G401.6 (cell line): Measurements from ENCODE around the gene ACAD11.
"Not testable (repeated sequence)": the region's sequence is repeated elsewhere in the genome, so short reads cannot be mapped to it uniquely, and the experiment has no call there.

Source experiments
- FAIRE-seq: peaks from 2 replicates; lab custom pipeline; 2012; peaks lifted over from hg19 to GRCh38; lab: Jason Lieb, UNC

ACAD11 gene

GRCh38 chr3:132645058-132645457 is 14.6 kb downstream of the ACAD11 start:
- FAIRE-seq = no peak

DNA sequence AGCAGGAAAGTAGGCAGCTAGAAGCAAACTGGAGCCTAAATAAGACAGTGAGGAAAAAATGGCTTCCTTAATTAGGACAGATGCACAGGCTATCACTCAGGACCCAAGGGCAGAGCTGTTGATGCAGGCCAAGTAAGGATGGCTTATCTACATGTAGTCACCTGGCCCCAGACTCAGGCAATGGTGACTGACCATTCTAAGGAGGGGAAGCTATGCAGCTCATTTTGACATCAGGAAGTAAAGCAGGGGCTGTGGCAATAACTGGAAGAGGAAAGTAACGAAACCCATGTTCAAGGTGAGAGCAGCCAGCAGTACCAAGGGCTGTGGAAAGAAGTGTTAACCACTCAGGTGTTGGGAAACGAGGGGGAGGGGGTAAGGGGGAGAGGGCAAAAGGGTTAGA is 16.2 kb downstream of the ACAD11 start:
- no peak for FAIRE-seq

DNA sequence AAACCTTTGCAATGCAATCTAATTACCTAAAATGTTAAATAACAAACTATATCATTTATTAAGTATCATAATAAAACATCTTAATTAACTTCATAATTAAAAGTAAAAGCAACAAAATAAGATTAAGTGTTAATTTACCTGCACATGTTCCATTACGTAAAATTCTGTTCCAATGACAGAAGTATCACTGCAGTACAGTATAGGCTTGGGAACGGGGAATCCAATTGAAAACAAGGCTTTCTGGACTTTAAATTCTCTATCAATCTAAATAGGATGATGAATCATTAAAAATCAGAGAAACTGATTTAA is 17.1 kb downstream of the ACAD11 start:
- no peak for FAIRE-seq

DNA sequence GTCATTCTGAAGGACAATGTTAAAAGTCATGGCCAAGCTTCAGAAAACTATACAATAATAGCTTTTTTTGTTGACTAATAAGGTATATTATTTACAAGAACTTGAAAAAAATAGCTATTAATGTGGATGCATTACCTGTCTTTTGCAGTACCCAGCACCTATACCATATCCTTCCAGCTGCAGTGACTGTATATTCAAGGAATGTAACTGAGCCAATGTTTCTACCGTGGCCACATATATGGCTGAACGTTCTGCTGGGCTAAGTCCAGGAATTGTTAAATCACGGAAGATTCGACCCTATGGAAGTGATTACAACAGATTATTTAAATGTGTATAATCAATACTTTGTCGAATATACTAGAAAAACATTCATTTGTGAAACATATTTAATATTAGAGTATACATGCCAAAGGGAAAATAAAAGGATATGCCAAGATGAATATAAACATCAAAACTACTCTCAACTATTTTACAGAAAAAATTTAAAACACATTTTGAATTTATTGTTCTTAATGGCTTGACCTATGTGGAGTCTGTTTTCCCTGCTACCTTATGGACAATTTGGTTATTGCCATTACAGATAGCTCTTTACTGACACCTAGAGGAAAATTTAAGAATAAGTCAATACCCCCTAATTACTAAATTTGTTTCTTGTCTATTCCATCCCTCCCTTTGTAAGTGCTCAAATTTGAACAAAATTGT is 17.6 kb downstream of the ACAD11 start:
- peak; percentile 97 for FAIRE-seq

GRCh38 chr3:132641427-132641826 is 18.2 kb downstream of the ACAD11 start:
- not testable (repeated sequence) for FAIRE-seq

- no peak for FAIRE-seq
Measured at GRCh38 chr3:132638706-132639105, 20.9 kb downstream of the ACAD11 start.

DNA sequence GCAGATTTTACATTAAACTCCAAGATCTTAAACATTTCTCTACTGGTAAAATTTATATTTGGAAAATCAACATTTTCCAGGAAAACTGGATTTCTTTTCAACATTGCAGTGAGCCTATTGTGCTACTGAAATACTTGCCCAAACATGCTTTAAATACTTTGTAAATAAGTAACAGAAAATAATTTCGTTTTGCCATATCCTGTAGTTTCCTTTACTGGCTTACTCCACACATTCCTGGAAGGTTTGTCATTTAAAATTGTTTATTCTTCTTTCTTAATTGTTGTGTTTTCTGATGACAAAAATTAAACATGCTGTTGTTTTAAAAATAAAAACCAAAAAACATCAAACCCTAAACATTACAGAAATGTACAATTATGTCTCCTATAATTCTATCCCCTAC is 22.0 kb downstream of the ACAD11 start:
- FAIRE-seq = peak; percentile 67

GRCh38 chr3:132635052-132635451 is 24.6 kb downstream of the ACAD11 start:
- no peak for FAIRE-seq

DNA sequence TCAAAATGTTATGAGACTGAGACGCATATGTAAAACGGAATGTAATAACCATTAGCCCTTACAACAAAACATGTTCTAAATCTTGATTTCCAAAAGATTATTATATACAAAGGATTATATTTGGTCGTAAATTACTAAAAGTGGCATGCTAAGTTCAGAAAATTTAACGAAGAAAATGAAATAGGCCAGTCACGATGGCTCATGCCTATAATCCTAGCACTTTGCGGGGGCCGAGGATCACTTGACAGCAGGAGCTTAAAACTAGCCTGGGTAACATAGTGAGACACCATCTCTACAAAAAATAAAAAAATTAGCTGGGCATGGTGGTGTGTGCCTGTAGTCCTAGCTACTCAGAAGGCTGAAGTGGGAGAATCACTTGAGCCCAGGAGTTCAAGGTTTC is 29.0 kb downstream of the ACAD11 start:
- FAIRE-seq = no peak

DNA sequence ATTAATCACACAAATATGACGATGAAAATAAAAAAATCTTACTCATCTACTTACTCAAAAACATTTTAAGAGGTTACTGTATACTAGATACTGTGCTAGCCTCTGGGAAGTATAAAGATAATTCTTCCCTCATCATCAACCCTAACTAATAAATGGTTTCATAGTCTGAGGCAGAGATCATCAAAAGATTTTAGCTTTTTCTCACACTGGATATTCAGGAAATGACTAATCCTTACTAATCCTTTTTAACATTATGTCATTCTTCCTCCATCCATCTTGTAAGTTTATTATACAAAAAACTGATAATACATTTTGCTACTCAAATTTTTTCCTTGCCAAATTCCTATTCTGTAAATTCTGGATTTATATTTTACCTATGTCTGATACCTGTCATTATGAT is 29.7 kb downstream of the ACAD11 start:
- no peak for FAIRE-seq

- FAIRE-seq = no peak
Measured at GRCh38 chr3:132628157-132628556, 31.5 kb downstream of the ACAD11 start.

- no peak for FAIRE-seq
Measured at GRCh38 chr3:132626955-132627354, 32.7 kb downstream of the ACAD11 start.

GRCh38 chr3:132625613-132626012 is 34.0 kb downstream of the ACAD11 start:
- no peak for FAIRE-seq

DNA sequence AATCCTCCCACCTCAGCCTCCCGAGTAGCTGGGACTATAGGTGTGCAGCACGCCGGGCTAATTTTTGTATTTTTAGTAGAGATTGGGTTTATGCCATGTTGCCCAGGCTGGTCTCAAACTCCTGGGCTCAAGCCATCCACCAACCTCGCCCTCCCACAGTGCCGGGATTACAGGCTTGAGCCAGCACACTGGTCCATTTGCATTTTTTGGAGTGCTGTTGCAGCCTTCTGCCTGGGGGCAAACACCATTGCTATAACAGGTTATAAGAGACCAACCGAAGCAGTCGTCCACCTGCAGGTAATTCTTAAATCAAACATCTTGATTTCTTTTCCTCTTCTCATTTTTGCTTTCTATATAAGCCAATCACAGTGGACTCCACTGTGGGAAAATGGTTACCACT is 34.8 kb downstream of the ACAD11 start:
- no peak for FAIRE-seq

GRCh38 chr3:132623646-132624045 is 36.0 kb downstream of the ACAD11 start:
- FAIRE-seq = no peak

GRCh38 chr3:132622761-132623160 is 36.8 kb downstream of the ACAD11 start:
- FAIRE-seq = no peak

DNA sequence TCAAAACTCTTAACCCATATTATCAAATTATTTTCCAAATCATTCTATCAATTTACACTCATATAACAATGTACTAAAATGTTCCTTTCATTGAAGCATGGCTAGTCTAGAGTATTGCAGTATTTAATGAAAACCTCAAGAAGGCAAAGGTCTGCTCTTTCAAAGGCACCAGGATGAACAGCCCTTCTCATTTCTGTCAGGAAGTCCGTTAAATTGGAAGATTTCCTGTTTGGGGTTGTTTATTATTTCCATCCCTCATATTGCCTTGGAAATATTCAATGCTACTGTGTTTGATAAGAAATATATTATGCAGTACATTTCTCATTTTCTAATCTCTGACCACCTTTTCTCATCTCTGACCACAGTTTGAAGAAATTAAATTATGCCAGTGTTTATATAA is 37.5 kb downstream of the ACAD11 start:
- FAIRE-seq = no peak

DNA sequence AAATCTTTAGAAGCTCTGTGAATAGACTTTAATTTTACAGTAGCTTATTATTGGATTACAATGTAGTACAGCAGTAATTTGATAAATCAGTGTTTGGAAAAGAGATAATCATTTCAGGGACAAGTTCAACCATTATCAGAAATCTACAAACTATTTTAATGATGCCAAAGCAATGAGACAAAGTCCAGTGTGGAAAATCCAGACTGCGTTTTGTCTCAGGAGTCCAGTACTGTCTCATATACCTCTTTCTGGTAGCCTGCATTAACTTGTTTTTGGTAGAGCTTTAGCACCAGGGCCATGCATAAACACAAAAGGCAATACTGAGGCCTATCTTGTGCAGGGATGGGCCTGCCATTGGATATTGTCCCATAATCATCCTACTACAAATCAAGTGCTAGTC is 42.8 kb downstream of the ACAD11 start:
- FAIRE-seq = no peak

- no peak for FAIRE-seq
Measured at GRCh38 chr3:132615881-132616280, 43.7 kb downstream of the ACAD11 start.

- FAIRE-seq = not testable (repeated sequence)
Measured at GRCh38 chr3:132615301-132615700, 44.3 kb downstream of the ACAD11 start.

DNA sequence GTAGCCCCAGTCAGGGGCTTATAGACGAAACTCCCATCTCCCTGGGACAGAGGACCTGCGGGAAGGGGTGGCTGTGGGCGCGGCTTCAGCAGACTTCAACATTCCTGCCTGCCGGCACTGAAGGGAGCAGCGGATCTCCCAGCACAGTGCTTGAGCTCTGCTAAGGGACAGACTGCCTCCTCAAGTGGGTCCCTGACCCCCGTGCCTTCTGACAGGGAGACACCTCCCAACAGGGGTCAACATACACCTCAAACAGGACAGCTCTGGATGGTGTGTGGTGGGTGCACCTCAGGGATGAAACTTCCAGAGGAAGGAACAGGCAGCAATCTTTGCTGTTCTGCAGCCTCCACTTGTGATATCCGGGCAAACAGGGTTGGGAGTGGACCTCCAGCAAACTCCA is 53.0 kb downstream of the ACAD11 start:
- not testable (repeated sequence) for FAIRE-seq

- no peak for FAIRE-seq
Measured at GRCh38 chr3:132606085-132606484, 53.5 kb downstream of the ACAD11 start.

GRCh38 chr3:132605374-132605792 is 54.2 kb downstream of the ACAD11 start:
- no peak for FAIRE-seq

DNA sequence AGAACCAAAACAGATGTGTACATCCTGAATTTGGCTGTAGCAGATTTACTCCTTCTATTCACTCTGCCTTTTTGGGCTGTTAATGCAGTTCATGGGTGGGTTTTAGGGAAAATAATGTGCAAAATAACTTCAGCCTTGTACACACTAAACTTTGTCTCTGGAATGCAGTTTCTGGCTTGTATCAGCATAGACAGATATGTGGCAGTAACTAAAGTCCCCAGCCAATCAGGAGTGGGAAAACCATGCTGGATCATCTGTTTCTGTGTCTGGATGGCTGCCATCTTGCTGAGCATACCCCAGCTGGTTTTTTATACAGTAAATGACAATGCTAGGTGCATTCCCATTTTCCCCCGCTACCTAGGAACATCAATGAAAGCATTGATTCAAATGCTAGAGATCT is 59.0 kb downstream of the ACAD11 start:
- not testable (repeated sequence) for FAIRE-seq

GRCh38 chr3:132598181-132598580 is 61.4 kb downstream of the ACAD11 start:
- FAIRE-seq = no peak
